Left ventricle myocardium superior (tissue), 1 donor: Measurements from ENCODE around the gene ADAMTSL5. TPM values are rescaled to one million over a fixed set of nuclear protein-coding genes. Genes with fewer than 3 reads are reported as not detected.
"Not testable (repeated sequence)": the region's sequence is repeated elsewhere in the genome, so short reads cannot be mapped to it uniquely, and the experiment has no call there.

Experiments used
- ATAC-seq: fragments of 200-7000 bp; cut with Tn5 transposase; one replicate; pipeline ENCODE4 v1.9.1; 2020; ENCODE audit warnings: mild to moderate bottlenecking, moderate library complexity
- DNase-seq: peaks from one replicate; pipeline ENCODE4 v3.0.0-alpha.2; 2020
- intact Hi-C: fragments of 100-400 bp; cut with micrococcal nuclease; formaldehyde crosslinking; loops from one replicate; pipeline ENCODE4 v1.11.0; 2022
- total RNA-seq: library from RNA; stranded (reverse); fragmentation: NEBNext Ultra II Directional; extraction: Animal tissue kit (Norgen Biotek cat#: 25700); gene quantifications from one replicate; pipeline ENCODE4 v1.2.1, GENCODE V29; 2021
- donor health status: DM: no; HTN: yes; CAD: no; lungs with severe emphysema.

The ADAMTSL5 gene
- total RNA-seq, 1 donor from 2014 or later = 20.5 TPM

- intact Hi-C loops = no loop called here
- DNase-seq = no peak
- no peak for ATAC-seq
Observed at GRCh38 chr19:1488282-1488601, 24.6 kb downstream of the ADAMTSL5 start.

- DNase-seq = peak; percentile 30
- no peak for ATAC-seq
- intact Hi-C loops = no loop called here
Observed at GRCh38 chr19:1487576-1488281, 25.1 kb downstream of the ADAMTSL5 start.

GRCh38 chr19:1486720-1487575 is 25.9 kb downstream of the ADAMTSL5 start:
- ATAC-seq (no peak), DNase-seq (peak; percentile 25)
- intact Hi-C loops = no loop called here

GRCh38 chr19:1483979-1484428 is 28.8 kb downstream of the ADAMTSL5 start:
- DNase-seq = no peak
- intact Hi-C loops = no loop called here

GRCh38 chr19:1483131-1483978 is 29.5 kb downstream of the ADAMTSL5 start:
- ATAC-seq = no peak
- intact Hi-C loops = no loop called here
- DNase-seq = no peak

More at GRCh38 chr19:1483979-1484428, 28.8 kb downstream of the ADAMTSL5 start:
- no peak for ATAC-seq

GRCh38 chr19:1482361-1483130 is 30.3 kb downstream of the ADAMTSL5 start:
- no peak for ATAC-seq
- DNase-seq = no peak
- intact Hi-C loops = no loop called here

- DNase-seq (peak; percentile 31), ATAC-seq (no peak)
- intact Hi-C loops = no loop called here
Observed at GRCh38 chr19:1481893-1482360, 30.9 kb downstream of the ADAMTSL5 start.

- DNase-seq (no peak), ATAC-seq (no peak)
- intact Hi-C loops = no loop called here
Observed at GRCh38 chr19:1481224-1481892, 31.5 kb downstream of the ADAMTSL5 start.

- peak; percentile 97 for ATAC-seq
- intact Hi-C loops = no loop called here
- peak; percentile 96 for DNase-seq
Observed at GRCh38 chr19:1478934-1479707, 33.7 kb downstream of the ADAMTSL5 start, which contains the start of gene C19orf25. C19orf25 (minus strand) TSS chr19:1479215; CDS start chr19:1478903, 312 bp downstream.

GRCh38 chr19:1477056-1477455 is 35.8 kb downstream of the ADAMTSL5 start:
- DNase-seq, ATAC-seq, intact Hi-C loops: not testable (repeated sequence)

- intact Hi-C loops = no loop called here
- ATAC-seq = no peak
- DNase-seq = no peak
Observed at GRCh38 chr19:1475751-1476437, 36.9 kb downstream of the ADAMTSL5 start.

- DNase-seq (no peak), ATAC-seq (no peak)
- intact Hi-C loops = no loop called here
Observed at GRCh38 chr19:1474765-1475351, 38.0 kb downstream of the ADAMTSL5 start.

GRCh38 chr19:1474011-1474764 is 38.6 kb downstream of the ADAMTSL5 start:
- intact Hi-C loops = no loop called here
- ATAC-seq = no peak
- peak; percentile 67 for DNase-seq

GRCh38 chr19:1473085-1473851 is 39.6 kb downstream of the ADAMTSL5 start:
- no peak for ATAC-seq

More at GRCh38 chr19:1473085-1473851, 39.6 kb downstream of the ADAMTSL5 start:
- intact Hi-C loops = no loop called here
- DNase-seq = no peak
